GM12801 (cell line): Measurements from ENCODE around the gene NPRL2.

Source experiments
- CTCF ChIP-seq: IDR thresholded peaks from one replicate; pipeline ENCODE4 v1.5.1; 2011; ENCODE audit warnings: control low read depth; ENCODE audit not compliant: insufficient read length; ENCODE audit errors: extremely low read depth

NPRL2 gene

GRCh38 chr3:50350527-50351322, at the start of gene NPRL2, which contains the start of gene CYB561D2:
Gene NPRL2, minus strand, starts transcription at chr3:50350775. Its CDS starts 123 bp downstream, at chr3:50350652.
Gene CYB561D2, plus strand, starts transcription at chr3:50350862. Its CDS starts 572 bp downstream, at chr3:50351434.
- no peak for TF ChIP-seq CTCF

GRCh38 chr3:50396502-50396901, 45.9 kb upstream of the NPRL2 start:
- no peak for TF ChIP-seq CTCF

- TF ChIP-seq CTCF = no peak
Observed at GRCh38 chr3:50395070-50395860, 44.7 kb upstream of the NPRL2 start.

- TF ChIP-seq CTCF = no peak
Observed at GRCh38 chr3:50393061-50393460, 42.5 kb upstream of the NPRL2 start.

- TF ChIP-seq CTCF = no peak
Observed at GRCh38 chr3:50392101-50392715, 41.6 kb upstream of the NPRL2 start.

GRCh38 chr3:50390508-50391224, 40.1 kb upstream of the NPRL2 start:
- TF ChIP-seq CTCF = no peak

- no peak for TF ChIP-seq CTCF
Observed at GRCh38 chr3:50389414-50389767, 38.8 kb upstream of the NPRL2 start.
